Measurements from ENCODE around the gene MRPL10.

The MRPL10 gene

DNA sequence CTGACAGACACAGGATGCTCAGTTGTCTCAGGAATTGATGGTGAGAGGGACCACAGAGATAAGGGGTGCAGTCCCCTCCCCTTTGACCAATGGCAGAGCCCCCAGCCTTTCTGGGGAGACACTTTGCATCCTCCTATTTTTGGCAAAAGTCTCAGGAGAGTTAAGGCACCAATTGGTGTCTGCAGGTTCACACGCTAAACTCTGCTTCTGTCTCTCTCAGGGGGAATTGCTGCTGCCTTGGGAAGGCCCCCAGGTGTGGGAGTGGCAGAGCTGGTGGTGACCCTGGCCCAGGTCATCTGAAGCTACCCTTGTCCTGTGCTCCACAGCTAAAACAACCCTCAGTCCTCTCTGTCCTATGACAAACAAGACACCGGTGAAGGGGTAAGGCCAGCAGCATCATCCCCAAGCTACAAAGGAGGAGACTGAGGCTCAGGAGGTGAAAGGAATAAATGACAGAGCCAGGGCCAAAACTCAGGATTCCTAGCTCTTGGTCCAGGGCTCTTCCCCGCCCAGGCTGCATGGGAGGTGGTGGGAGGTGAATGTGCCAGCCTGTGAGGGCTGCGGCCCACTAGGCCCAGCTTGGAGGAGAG is 30.1 kb downstream of the MRPL10 start:
- Histone ChIP-seq H3K36me3 (ENCODE audit: control insufficient read depth in 2 of 2, insufficient read depth in 2 of 2, low read length in 2 of 2) (no peaks in the 10 kb centered on the region), H3K27ac (ENCODE audit: low read depth in 2 of 2, low read length in 2 of 2) (no peak overlapping the region), H3K9ac (ENCODE audit: low read depth in 1 of 2, low read length in 2 of 2) (no peak overlapping the region), H3K4me1 (ENCODE audit: control insufficient read depth in 2 of 2, insufficient read depth in 2 of 2, low read length in 2 of 2) (no peaks in the 10 kb centered on the region), H3K27me3 (ENCODE audit: control insufficient read depth in 2 of 2, insufficient read depth in 2 of 2, low read length in 2 of 2) (no peaks in the 10 kb centered on the region), H3K4me3 (ENCODE audit: low read length in 2 of 2) (no peak overlapping the region), H3K9me3 (ENCODE audit: control insufficient read depth in 2 of 2, low read length in 2 of 2) (no peaks in the 10 kb centered on the region)

DNA sequence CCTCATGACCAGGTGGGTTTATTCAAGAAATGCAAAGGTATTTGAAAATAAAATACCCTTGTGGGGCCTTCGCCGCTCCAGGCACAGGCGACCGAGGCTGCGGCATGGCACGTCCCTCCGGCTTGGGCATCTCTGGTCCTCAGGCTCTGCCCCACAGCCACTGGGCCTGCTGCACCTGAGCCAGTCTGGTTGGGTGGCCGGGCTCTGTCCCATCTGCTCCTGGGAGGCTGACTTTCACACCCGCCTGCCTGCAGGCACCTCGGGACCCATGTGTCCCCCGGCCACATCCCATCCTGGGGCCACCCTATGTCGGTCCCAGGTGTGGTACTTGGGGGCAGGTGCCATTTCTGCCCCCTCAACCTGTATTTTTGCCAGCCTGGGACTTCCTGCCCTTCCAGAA is 30.7 kb downstream of the MRPL10 start:
- Histone ChIP-seq H3K4me1 (ENCODE audit: control insufficient read depth in 2 of 2, insufficient read depth in 2 of 2, low read length in 2 of 2) (no peaks in the 10 kb centered on the region), H3K9me3 (ENCODE audit: control insufficient read depth in 2 of 2, low read length in 2 of 2) (no peaks in the 10 kb centered on the region), H3K4me3 (ENCODE audit: low read length in 2 of 2) (no peak overlapping the region), H3K27me3 (ENCODE audit: control insufficient read depth in 2 of 2, insufficient read depth in 2 of 2, low read length in 2 of 2) (no peaks in the 10 kb centered on the region), H3K9ac (ENCODE audit: low read depth in 1 of 2, low read length in 2 of 2) (no peak overlapping the region), H3K27ac (ENCODE audit: low read depth in 2 of 2, low read length in 2 of 2) (no peak overlapping the region), H3K36me3 (ENCODE audit: control insufficient read depth in 2 of 2, insufficient read depth in 2 of 2, low read length in 2 of 2) (no peaks in the 10 kb centered on the region)

DNA sequence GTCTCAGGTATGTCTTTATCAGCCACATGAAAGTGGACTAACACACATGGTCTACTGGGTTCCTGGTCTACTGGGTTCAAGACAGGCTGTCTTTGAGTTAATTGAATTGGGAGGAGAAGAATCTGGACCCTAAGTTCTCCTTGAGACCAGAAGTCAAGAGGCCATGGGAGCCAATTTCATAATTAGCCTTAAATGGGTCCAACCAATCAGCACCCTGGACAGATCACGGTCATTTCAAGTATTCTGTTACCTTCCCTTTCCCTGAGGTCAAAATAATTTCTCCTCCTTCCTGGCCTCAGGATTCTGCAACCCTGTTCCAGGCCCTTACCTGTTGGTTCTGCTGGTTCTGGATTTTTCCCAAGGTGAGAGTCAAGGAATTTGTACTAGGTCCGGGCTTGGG is 33.5 kb downstream of the MRPL10 start:
- H3K9ac ChIP-seq (ENCODE audit: low read depth in 1 of 2, low read length in 2 of 2) = no peak overlapping the region
- no peak overlapping the region for H3K4me3 ChIP-seq (ENCODE audit: low read length in 2 of 2)
- H3K4me1 ChIP-seq (ENCODE audit: control insufficient read depth in 2 of 2, insufficient read depth in 2 of 2, low read length in 2 of 2) = no peaks in the 10 kb centered on the region
- H3K27ac ChIP-seq (ENCODE audit: low read depth in 2 of 2, low read length in 2 of 2) = no peak overlapping the region
- H3K9me3 ChIP-seq (ENCODE audit: control insufficient read depth in 2 of 2, low read length in 2 of 2) = no peaks in the 10 kb centered on the region
- no peaks in the 10 kb centered on the region for H3K36me3 ChIP-seq (ENCODE audit: control insufficient read depth in 2 of 2, insufficient read depth in 2 of 2, low read length in 2 of 2)
- peaks cover 10 to 15% of the 10 kb centered on the region in 2 donors for H3K27me3 ChIP-seq (ENCODE audit: control insufficient read depth in 2 of 2, insufficient read depth in 2 of 2, low read length in 2 of 2)

DNA sequence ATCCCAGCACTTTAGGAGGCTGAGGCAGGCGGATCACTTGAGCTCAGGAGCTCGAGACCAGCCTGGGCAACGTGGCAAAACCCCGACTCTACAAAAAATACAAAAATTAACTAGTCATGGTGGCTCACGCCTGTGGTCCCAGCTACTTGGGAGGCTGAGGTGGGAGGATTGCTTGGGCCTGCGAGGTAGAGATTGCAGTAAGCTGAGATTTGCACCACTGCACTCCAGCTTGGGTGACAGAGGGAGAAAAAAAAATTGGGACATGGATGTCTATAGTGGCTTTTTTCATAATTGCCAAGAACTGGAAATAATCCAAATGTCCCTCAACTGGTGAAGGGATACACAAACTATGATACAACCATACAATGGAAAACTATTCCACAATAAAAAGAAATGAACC is 38.4 kb downstream of the MRPL10 start:
- Histone ChIP-seq H3K9me3 (ENCODE audit: control insufficient read depth in 2 of 2, low read length in 2 of 2) (no peaks in the 10 kb centered on the region), H3K9ac (ENCODE audit: low read depth in 1 of 2, low read length in 2 of 2) (no peak overlapping the region), H3K27me3 (ENCODE audit: control insufficient read depth in 2 of 2, insufficient read depth in 2 of 2, low read length in 2 of 2) (peaks cover 26 to 40% of the 10 kb centered on the region in 2 donors), H3K4me1 (ENCODE audit: control insufficient read depth in 2 of 2, insufficient read depth in 2 of 2, low read length in 2 of 2) (peaks cover 0 to 7% of the 10 kb centered on the region in 2 donors), H3K4me3 (ENCODE audit: low read length in 2 of 2) (no peak overlapping the region), H3K36me3 (ENCODE audit: control insufficient read depth in 2 of 2, insufficient read depth in 2 of 2, low read length in 2 of 2) (no peaks in the 10 kb centered on the region), H3K27ac (ENCODE audit: low read depth in 2 of 2, low read length in 2 of 2) (no peak overlapping the region)

DNA sequence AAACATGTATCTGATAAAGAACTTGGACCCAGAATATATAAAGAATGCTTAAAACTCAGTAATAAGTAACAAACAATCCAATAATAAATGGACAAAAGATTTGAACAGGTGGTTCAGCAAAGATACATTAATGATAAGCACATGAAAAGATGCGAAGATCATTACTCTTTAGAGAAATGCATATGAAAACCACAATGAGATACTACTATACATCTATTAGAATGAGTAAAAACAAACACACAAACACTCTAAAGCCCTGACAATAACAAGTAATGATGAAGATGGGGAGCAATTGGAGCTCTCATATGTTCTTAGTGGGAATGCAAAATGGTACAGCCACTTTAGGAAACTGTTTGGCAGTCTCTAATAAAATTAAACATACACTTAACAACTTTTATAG is 38.9 kb downstream of the MRPL10 start:
- Histone ChIP-seq H3K27me3 (ENCODE audit: control insufficient read depth in 2 of 2, insufficient read depth in 2 of 2, low read length in 2 of 2) (peaks cover 26 to 40% of the 10 kb centered on the region in 2 donors), H3K9ac (ENCODE audit: low read depth in 1 of 2, low read length in 2 of 2) (no peak overlapping the region), H3K36me3 (ENCODE audit: control insufficient read depth in 2 of 2, insufficient read depth in 2 of 2, low read length in 2 of 2) (no peaks in the 10 kb centered on the region), H3K9me3 (ENCODE audit: control insufficient read depth in 2 of 2, low read length in 2 of 2) (no peaks in the 10 kb centered on the region), H3K4me3 (ENCODE audit: low read length in 2 of 2) (no peak overlapping the region), H3K4me1 (ENCODE audit: control insufficient read depth in 2 of 2, insufficient read depth in 2 of 2, low read length in 2 of 2) (peaks cover 0 to 7% of the 10 kb centered on the region in 2 donors), H3K27ac (ENCODE audit: low read depth in 2 of 2, low read length in 2 of 2) (no peak overlapping the region)

DNA sequence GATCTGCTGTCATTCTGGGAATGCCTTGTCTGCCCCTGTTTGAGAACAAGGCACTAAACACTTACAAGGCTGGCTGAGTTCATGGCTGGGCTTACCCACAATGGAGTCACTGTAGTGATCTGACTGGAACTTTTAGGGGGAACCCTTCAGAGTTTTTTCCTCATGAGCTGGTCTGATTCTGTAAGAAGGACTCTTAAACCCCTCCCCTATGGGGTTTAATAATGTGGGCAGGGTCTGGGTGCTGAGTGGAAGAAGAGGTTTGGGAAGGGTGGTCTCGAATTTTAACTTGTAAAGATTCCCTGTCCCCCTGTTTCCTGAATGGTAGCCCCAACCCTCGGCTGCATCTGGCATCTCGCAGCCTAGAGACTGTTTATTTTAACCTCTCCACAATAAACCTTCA is 40.3 kb downstream of the MRPL10 start:
- Histone ChIP-seq H3K4me3 (ENCODE audit: low read length in 2 of 2) (no peak overlapping the region), H3K4me1 (ENCODE audit: control insufficient read depth in 2 of 2, insufficient read depth in 2 of 2, low read length in 2 of 2) (peaks cover 0 to 7% of the 10 kb centered on the region in 2 donors), H3K27ac (ENCODE audit: low read depth in 2 of 2, low read length in 2 of 2) (no peak overlapping the region), H3K27me3 (ENCODE audit: control insufficient read depth in 2 of 2, insufficient read depth in 2 of 2, low read length in 2 of 2) (peaks cover 26 to 40% of the 10 kb centered on the region in 2 donors), H3K9ac (ENCODE audit: low read depth in 1 of 2, low read length in 2 of 2) (no peak overlapping the region), H3K36me3 (ENCODE audit: control insufficient read depth in 2 of 2, insufficient read depth in 2 of 2, low read length in 2 of 2) (no peaks in the 10 kb centered on the region), H3K9me3 (ENCODE audit: control insufficient read depth in 2 of 2, low read length in 2 of 2) (no peaks in the 10 kb centered on the region)

DNA sequence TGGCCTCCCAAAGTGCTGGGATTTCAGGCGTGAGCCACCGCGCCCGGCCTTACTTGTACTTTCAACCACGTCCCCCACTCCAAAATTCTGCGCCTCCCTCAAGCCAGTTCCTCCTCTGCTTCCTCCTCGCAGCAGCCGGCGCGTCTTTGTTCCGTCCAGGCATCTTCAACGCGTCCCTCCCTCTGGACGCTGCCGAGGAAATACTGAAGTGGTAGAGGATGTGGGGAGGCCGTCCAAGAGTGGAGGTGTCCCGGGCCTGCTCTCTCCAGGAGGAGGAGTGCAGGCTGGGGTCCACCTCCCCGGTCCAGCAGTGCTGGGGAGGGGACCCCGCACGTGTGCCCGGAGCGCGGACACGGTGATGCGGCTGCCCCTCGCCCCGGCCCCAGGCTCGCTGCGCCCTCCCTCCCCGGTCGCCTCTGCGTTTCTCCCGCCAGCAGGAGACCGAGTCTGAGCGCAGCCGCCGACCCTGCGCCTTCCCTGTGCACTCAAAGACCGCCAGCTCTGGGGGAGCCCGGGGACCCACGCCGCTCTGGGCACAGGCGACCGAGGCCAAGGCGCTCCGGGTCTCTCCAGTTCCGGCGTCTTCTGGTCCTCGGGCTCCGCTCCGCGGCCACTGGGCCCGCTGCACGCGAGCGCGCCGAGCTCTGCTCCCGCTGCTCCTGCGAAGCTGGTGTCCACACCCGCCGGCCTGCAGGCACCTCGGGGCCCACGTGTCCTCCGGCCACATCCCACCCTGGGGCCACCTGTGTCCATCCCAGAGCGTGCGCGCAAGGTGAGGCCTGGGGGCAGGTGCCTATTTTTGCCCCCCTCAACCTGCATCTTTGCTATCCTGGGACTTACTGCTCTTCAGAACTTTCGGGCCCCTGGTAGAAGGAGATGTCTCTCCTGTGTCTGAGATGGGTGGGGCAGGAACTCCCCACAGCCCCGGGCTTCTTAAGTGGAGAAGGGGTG is 41.5 kb downstream of the MRPL10 start:
- no peaks in the 10 kb centered on the region for H3K9me3 ChIP-seq (ENCODE audit: control insufficient read depth in 2 of 2, low read length in 2 of 2)
- H3K27ac ChIP-seq (ENCODE audit: low read depth in 2 of 2, low read length in 2 of 2) = no peak overlapping the region
- peak overlapping the region; percentile 30 to 41 for H3K4me3 ChIP-seq (ENCODE audit: low read length in 2 of 2)
- peak overlapping the region in 1 of 2 donors; percentile 12 for H3K9ac ChIP-seq (ENCODE audit: low read depth in 1 of 2, low read length in 2 of 2)
- H3K27me3 ChIP-seq (ENCODE audit: control insufficient read depth in 2 of 2, insufficient read depth in 2 of 2, low read length in 2 of 2) = peaks cover 26 to 35% of the 10 kb centered on the region in 2 donors
- H3K4me1 ChIP-seq (ENCODE audit: control insufficient read depth in 2 of 2, insufficient read depth in 2 of 2, low read length in 2 of 2) = peaks cover 0 to 7% of the 10 kb centered on the region in 2 donors
- H3K36me3 ChIP-seq (ENCODE audit: control insufficient read depth in 2 of 2, insufficient read depth in 2 of 2, low read length in 2 of 2) = no peaks in the 10 kb centered on the region

DNA sequence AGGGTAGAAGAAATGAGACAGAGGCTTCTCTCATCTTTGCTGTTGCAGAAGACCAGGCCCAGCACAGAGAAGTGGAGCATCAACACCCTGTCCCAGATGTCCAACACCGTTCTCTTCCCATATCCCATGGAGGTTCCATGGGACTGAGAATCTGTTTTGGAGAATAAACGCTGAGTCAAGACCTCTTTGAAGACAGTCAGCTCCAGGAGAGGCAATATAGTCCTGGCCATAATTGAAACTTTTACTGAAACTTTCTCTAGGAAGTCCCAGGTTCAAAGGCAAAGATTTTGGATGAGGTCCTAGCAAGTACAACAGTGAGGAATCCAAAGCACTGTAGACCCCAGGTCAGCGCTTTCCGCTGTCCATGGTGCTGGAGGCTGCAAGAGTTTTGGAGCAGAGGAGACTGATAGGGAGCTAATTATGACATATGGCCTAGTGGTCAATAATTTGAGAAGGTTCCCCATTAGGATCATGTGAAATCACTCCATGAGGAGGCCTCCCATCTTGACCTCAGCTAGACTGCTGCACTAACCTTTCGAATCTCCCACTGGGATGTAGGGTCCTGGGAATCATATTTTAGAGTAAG is 45.7 kb downstream of the MRPL10 start:
- Histone ChIP-seq H3K27me3 (ENCODE audit: control insufficient read depth in 2 of 2, insufficient read depth in 2 of 2, low read length in 2 of 2) (peaks cover 18 to 21% of the 10 kb centered on the region in 2 donors), H3K9ac (ENCODE audit: low read depth in 1 of 2, low read length in 2 of 2) (no peak overlapping the region), H3K27ac (ENCODE audit: low read depth in 2 of 2, low read length in 2 of 2) (no peak overlapping the region), H3K9me3 (ENCODE audit: control insufficient read depth in 2 of 2, low read length in 2 of 2) (no peaks in the 10 kb centered on the region), H3K4me1 (ENCODE audit: control insufficient read depth in 2 of 2, insufficient read depth in 2 of 2, low read length in 2 of 2) (peaks cover 0 to 7% of the 10 kb centered on the region in 2 donors), H3K36me3 (ENCODE audit: control insufficient read depth in 2 of 2, insufficient read depth in 2 of 2, low read length in 2 of 2) (no peaks in the 10 kb centered on the region), H3K4me3 (ENCODE audit: low read length in 2 of 2) (no peak overlapping the region)

DNA sequence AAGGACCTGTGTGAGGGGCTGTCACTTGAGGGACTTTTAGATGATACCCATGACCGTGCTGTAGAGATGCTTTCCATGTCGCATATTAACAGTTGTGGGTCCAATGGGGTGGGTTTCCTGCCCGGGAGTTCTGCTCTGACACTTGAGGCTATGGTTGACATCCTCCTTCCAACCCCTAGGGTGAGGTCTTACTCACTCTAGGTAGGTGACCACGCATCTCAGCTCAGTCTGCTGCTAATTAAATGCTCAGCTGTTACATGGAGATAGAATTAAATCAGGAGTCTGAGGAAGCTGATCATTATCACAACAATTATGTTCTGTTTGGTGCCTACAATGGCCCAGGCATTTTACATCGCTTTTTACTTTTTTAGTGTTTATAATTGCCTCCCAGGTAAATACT is 49.9 kb downstream of the MRPL10 start:
- Histone ChIP-seq H3K27me3 (ENCODE audit: control insufficient read depth in 2 of 2, insufficient read depth in 2 of 2, low read length in 2 of 2) (peaks cover 9 to 16% of the 10 kb centered on the region in 2 donors), H3K27ac (ENCODE audit: low read depth in 2 of 2, low read length in 2 of 2) (no peak overlapping the region), H3K36me3 (ENCODE audit: control insufficient read depth in 2 of 2, insufficient read depth in 2 of 2, low read length in 2 of 2) (no peaks in the 10 kb centered on the region)

DNA sequence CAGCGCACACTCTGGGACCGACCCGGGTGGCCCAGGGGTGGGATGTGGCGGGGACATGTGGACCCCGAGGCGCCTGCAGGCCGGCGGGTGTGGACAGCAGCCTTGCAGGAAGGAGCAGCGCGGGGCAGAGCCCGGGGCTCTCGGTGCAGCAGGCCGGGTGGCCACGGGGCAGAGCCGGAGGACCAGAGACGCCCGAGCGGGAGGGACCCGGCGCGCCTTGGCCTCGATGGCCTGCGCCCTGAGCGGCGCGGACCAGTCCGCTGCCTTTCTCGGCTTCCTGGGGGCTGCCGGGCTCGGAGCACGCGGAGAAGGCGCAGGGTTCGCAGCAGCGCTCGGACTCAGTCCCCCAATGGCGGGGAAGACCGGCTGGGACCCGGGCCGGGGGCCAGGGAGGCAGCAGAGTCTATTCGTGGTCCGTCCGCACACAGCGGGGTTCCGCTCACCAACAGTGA is 53.1 kb downstream of the MRPL10 start:
- peaks cover 6 to 19% of the 10 kb centered on the region in 2 donors for H3K27me3 ChIP-seq (ENCODE audit: control insufficient read depth in 2 of 2, insufficient read depth in 2 of 2, low read length in 2 of 2)
- no peak overlapping the region for H3K27ac ChIP-seq (ENCODE audit: low read depth in 2 of 2, low read length in 2 of 2)
- H3K4me3 ChIP-seq (ENCODE audit: low read length in 2 of 2) = no peak overlapping the region
- no peaks in the 10 kb centered on the region for H3K36me3 ChIP-seq (ENCODE audit: control insufficient read depth in 2 of 2, insufficient read depth in 2 of 2, low read length in 2 of 2)
- H3K9me3 ChIP-seq (ENCODE audit: control insufficient read depth in 2 of 2, low read length in 2 of 2) = no peaks in the 10 kb centered on the region
- H3K9ac ChIP-seq (ENCODE audit: low read depth in 1 of 2, low read length in 2 of 2) = no peak overlapping the region
- H3K4me1 ChIP-seq (ENCODE audit: control insufficient read depth in 2 of 2, insufficient read depth in 2 of 2, low read length in 2 of 2) = no peaks in the 10 kb centered on the region

More for the DNA sequence above, 49.9 kb downstream of the MRPL10 start:
- Histone ChIP-seq H3K9ac (ENCODE audit: low read depth in 1 of 2, low read length in 2 of 2) (no peak overlapping the region), H3K4me3 (ENCODE audit: low read length in 2 of 2) (no peak overlapping the region), H3K4me1 (ENCODE audit: control insufficient read depth in 2 of 2, insufficient read depth in 2 of 2, low read length in 2 of 2) (no peaks in the 10 kb centered on the region), H3K9me3 (ENCODE audit: control insufficient read depth in 2 of 2, low read length in 2 of 2) (no peaks in the 10 kb centered on the region)
